MCF 10A (cell line): Measurements from ENCODE around the gene PRKN. TPM values are rescaled to one million over a fixed set of nuclear protein-coding genes. Genes with fewer than 3 reads are reported as not detected.

Experiments used
- BruUV-seq: library from RNA; stranded (reverse); fragments of 400-500 nt; replicated peaks from 2 replicates; lab custom pipeline; 2021; lab: Mats Ljungman, UMichigan
- CTCF ChIA-PET: fragments of 300-600 bp; sonication (Branson Sonifier 250); formaldehyde crosslinking; extraction: SDS; loops from one replicate; lab custom pipeline; 2021; ENCODE audit warnings: antibody characterized with exemption, inconsistent platforms; lab: Yijun Ruan, JAX
- POLR2A ChIA-PET: fragments of 300-600, 350-650 bp; sonication (Branson Sonifier 250); formaldehyde crosslinking; extraction: SDS; loops from one replicate; lab custom pipeline; 2020; ENCODE audit warnings: antibody characterized with exemption, inconsistent platforms; lab: Yijun Ruan, JAX
- DNase-seq: peaks from one replicate; pipeline ENCODE4 v3.0.0-alpha.2; 2018; ENCODE audit not compliant: unreplicated experiment
- H3K27ac Mint-ChIP-seq: one replicate; pipeline ENCODE4 v1.8.0; 2022; ENCODE audit warnings: mild to moderate bottlenecking, low read depth, mixed read lengths; ENCODE audit not compliant: unreplicated experiment
- H3K27me3 Mint-ChIP-seq: one replicate; pipeline ENCODE4 v1.8.0; 2022; ENCODE audit warnings: mixed read lengths; ENCODE audit not compliant: insufficient read depth, unreplicated experiment
- H3K36me3 Mint-ChIP-seq: one replicate; pipeline ENCODE4 v1.8.0; 2022; ENCODE audit warnings: mild to moderate bottlenecking, moderate library complexity, mixed read lengths; ENCODE audit not compliant: insufficient read depth, unreplicated experiment
- H3K4me1 Mint-ChIP-seq: one replicate; pipeline ENCODE4 v1.8.0; 2022; ENCODE audit warnings: mixed read lengths; ENCODE audit not compliant: insufficient read depth, unreplicated experiment
- H3K4me3 Mint-ChIP-seq: one replicate; pipeline ENCODE4 v1.8.0; 2022; ENCODE audit warnings: mild to moderate bottlenecking, moderate library complexity, mixed read lengths; ENCODE audit not compliant: unreplicated experiment
- H3K9me3 Mint-ChIP-seq: one replicate; pipeline ENCODE4 v1.8.0; 2022; ENCODE audit warnings: mixed read lengths; ENCODE audit not compliant: unreplicated experiment
- intact Hi-C: fragments of 100-400 bp; cut with micrococcal nuclease; formaldehyde crosslinking; loops from 2 replicates; pipeline ENCODE4 v1.14.1; 2022
- total RNA-seq: library from RNA; stranded (reverse); gene quantifications from 2 replicates; pipeline ENCODE4 v1.2.3, GENCODE V29; 2022
- TF ChIP-seq, protein P1 (sequence below): fragments of 200-600 bp; IDR thresholded peaks from one replicate; pipeline ENCODE4 v1.8.0; 2022; ENCODE audit warnings: antibody characterized with exemption, mild to moderate bottlenecking; ENCODE audit not compliant: unreplicated experiment

The PRKN gene
- total RNA-seq, 1 experiment from 2014 or later, result 2.5 TPM

DNA sequence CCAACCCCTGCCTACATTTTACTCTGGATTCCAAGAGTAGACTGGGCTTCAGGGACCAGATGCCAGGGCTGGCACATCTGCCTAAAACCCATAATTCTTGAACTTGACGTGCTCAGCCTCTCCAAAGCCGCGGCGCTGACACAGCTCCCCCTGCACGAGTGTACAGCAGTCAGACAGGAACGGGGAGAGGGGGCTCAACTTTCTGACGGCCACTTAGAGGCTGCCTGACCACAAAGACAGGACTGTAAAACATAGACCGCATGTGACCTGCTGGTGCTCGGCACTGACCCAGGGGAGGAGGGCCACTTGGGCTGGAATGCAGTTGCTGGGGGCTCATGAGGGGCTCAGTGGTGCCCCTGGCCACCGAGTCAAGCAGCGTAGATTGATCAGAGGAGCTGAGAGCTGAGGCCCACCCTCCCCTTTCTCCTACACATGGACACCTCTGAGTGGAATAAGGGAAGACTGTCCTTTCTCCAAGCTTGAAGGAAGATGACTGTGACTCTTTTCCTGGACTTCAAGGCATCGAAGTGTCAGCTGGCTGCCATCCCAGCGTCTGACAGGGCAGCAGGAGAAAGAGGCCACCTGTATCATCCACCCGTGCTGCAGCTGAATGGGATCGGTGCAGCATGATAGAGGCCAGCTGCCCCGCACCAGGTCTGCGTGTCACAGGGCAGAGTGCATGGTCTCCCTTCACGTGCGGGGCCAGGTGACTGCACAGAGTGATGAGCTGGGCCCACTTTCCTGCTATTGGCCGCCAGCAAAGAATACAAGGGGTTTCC, 1282.4 kb downstream of the PRKN start:
- no TSS peak for BruUV-seq
- TF ChIP-seq, protein P1, sequence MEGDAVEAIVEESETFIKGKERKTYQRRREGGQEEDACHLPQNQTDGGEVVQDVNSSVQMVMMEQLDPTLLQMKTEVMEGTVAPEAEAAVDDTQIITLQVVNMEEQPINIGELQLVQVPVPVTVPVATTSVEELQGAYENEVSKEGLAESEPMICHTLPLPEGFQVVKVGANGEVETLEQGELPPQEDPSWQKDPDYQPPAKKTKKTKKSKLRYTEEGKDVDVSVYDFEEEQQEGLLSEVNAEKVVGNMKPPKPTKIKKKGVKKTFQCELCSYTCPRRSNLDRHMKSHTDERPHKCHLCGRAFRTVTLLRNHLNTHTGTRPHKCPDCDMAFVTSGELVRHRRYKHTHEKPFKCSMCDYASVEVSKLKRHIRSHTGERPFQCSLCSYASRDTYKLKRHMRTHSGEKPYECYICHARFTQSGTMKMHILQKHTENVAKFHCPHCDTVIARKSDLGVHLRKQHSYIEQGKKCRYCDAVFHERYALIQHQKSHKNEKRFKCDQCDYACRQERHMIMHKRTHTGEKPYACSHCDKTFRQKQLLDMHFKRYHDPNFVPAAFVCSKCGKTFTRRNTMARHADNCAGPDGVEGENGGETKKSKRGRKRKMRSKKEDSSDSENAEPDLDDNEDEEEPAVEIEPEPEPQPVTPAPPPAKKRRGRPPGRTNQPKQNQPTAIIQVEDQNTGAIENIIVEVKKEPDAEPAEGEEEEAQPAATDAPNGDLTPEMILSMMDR, result no peak
- Mint-ChIP-seq H3K27ac (no peak overlapping the region), H3K27me3 (no peaks in the 10 kb centered on the region), H3K36me3 (no peaks in the 10 kb centered on the region), H3K9me3 (no peaks in the 10 kb centered on the region), H3K4me1 (no peaks in the 10 kb centered on the region), H3K4me3 (no peak overlapping the region)
- POLR2A ChIA-PET, result interaction anchor here (0.5 kb wide), 1 partner anchor 92 kb away, joined by 3 read pairs; no protein-coding TSS in a partner anchor
- DNase-seq, result no peak
- intact Hi-C loops, result no loop called here
- CTCF ChIA-PET, result interaction anchor here (0.6 to 1.0 kb wide), 2 partner anchors 53 to 942 kb away, joined by 3 to 5 read pairs; no protein-coding TSS in a partner anchor

DNA sequence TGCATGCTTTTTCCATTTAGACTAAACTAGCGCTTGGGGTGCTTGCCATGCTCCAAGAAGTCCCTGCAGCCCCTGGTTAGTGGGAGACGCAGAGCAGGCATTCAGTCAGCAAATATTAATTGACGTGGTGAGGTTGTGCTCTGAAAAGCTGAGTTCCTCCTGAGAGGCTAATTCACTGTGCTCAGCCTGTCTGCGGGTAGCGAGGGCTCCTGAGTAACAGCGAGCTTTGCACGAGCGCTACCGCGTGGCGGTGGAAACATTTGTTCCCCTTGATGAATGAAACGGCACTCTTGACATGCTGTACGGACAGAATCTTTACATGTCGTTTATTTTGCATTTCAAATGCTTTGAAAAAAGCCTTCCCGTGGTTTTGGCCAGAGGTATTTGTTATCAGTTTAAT, 1283.1 kb downstream of the PRKN start:
- CTCF ChIA-PET, result no interaction called here

DNA sequence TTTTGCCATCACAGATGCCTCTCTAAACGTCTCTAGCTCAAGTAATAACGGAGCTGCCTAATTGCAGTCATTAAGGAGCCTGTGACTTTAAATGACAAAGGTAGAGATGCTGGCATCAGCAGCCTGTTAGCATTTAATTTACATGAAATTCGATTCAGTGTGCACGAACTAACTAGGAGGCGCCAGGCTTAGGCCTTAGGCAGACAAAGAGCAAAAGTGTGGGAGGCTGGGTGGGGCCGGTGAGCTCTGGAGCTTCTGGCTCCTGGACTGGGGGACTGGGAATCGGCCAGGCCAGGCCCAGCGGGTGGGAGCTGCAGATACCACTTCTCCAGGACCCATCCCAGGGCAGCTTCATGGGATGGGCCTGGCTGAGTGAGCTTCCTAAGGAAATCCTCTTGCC, 1283.7 kb downstream of the PRKN start:
- H3K9me3 Mint-ChIP-seq, result no peaks in the 10 kb centered on the region
- H3K36me3 Mint-ChIP-seq, result no peaks in the 10 kb centered on the region
- H3K27ac Mint-ChIP-seq, result no peak overlapping the region
- DNase-seq, result no peak
- ChIA-PET POLR2A (no interaction called here), CTCF (no interaction called here)
- peaks cover 6% of the 10 kb centered on the region for H3K4me1 Mint-ChIP-seq
- intact Hi-C loops, result no loop called here
- BruUV-seq, result no TSS peak
- H3K27me3 Mint-ChIP-seq, result no peaks in the 10 kb centered on the region
- TF ChIP-seq, protein P1, result no peak
- H3K4me3 Mint-ChIP-seq, result no peak overlapping the region

More for the DNA sequence above, 1283.1 kb downstream of the PRKN start:
- no peak overlapping the region for H3K4me3 Mint-ChIP-seq
- no peak overlapping the region for H3K27ac Mint-ChIP-seq
- intact Hi-C loops, result no loop called here
- H3K9me3 Mint-ChIP-seq, result no peaks in the 10 kb centered on the region
- no TSS peak for BruUV-seq
- H3K27me3 Mint-ChIP-seq, result no peaks in the 10 kb centered on the region
- H3K4me1 Mint-ChIP-seq, result no peaks in the 10 kb centered on the region
- POLR2A ChIA-PET, result no interaction called here
- DNase-seq, result no peak
- TF ChIP-seq, protein P1, result no peak
- H3K36me3 Mint-ChIP-seq, result no peaks in the 10 kb centered on the region

DNA sequence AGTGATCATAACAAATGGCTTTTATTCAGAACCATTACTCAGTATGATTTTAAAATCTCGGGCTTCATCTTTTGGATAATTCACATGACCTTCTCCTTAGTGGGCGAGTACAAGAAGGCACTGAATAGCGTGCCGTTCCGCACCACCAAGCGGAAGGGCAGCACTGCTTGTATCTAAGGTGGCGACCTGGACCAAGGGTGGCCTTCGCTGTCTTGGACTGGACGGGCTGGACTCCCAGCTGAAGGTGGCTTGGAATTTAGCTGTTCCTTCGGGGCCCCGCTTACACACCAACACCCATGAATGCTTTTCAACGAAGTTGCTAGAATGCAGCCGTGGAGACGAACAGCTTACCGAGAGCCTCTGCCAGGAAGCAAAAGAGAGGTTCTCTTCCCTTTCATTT, 1285.1 kb downstream of the PRKN start:
- DNase-seq, result no peak
- intact Hi-C loops, result no loop called here
- ChIA-PET CTCF (interaction anchor here (0.6 kb wide), 1 partner anchor 49 kb away, joined by 3 read pairs; no protein-coding TSS in a partner anchor), POLR2A (interaction anchor here (0.6 kb wide), 1 partner anchor 168 kb away, joined by 3 read pairs; no protein-coding TSS in a partner anchor)
- peaks cover 6% of the 10 kb centered on the region for H3K4me1 Mint-ChIP-seq
- H3K9me3 Mint-ChIP-seq, result no peaks in the 10 kb centered on the region
- no peaks in the 10 kb centered on the region for H3K36me3 Mint-ChIP-seq
- H3K27ac Mint-ChIP-seq, result no peak overlapping the region
- TF ChIP-seq, protein P1, result no peak
- no TSS peak for BruUV-seq
- H3K4me3 Mint-ChIP-seq, result no peak overlapping the region
- no peaks in the 10 kb centered on the region for H3K27me3 Mint-ChIP-seq
